GM18951 (cell line): Measurements from ENCODE around the gene PRKCH.

Experiments used
- POLR2A ChIP-seq: IDR thresholded peaks from 4 replicates; pipeline ENCODE4 v1.6.1; 2011; ENCODE audit warnings: mild to moderate bottlenecking; ENCODE audit not compliant: insufficient read length, insufficient read depth; ENCODE audit errors: extremely low read depth
- in situ Hi-C: fragments of 300-500 bp; cut with MboI; formaldehyde crosslinking; loops from one replicate; pipeline ENCODE4 v1.12.0; 2022; ENCODE audit warnings: low sequenced_read_pairs, mixed read lengths, inconsistent platforms; ENCODE audit not compliant: unreplicated experiment

PRKCH gene

DNA sequence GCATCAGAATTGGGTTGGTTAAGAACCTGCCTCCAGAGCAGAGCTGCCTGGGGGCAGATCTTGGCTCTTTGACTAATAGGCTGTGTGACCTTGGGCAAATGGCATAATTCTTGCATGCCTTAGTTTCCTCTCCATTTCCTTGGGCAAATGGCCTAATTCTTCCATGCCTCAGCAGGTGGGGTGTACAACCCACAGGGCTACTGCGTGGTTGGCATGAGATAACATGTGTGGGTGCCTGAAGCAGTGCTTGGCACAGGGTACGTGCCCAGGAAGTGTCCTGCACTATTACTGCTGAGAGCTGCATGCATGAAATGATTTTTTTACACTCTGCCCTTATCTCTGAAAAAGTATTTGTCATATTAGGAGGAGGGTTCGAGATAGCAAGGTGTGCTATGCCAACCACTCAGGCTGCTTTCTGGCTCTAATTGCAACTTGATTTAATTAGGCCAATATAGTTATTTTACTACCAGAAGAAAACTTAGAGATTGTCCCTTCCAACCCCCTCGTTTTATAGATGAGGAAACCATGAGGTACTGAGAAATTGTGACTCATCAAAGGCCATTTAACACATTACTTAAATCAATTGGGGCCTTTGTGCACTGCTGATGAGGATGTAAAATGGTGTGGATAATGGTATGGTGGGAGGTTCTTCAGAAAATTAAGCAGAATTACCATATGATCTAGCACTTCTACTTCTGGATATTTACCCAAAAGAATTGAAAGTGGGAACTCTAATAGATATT lies 212.3 kb downstream of the PRKCH start:
- TF ChIP-seq POLR2A: no peak

DNA sequence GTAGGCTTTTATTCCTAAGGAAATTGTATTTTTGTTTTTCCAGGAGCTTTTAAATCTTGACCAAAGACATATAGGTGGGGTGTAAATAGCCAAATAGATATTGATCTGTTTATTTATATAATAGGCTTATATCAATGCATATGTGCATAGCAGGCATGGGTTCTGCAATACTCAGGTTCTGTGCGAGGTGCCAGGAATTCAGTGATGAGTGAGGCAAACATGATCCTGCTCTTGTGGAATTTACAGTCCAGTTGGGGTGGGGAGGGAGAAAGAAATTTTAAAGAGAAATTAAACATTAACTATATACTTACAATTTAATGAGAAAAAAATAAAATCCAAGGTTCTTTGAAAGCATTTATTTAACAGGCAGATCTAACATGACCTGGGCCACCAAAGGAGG lies 213.7 kb downstream of the PRKCH start:
- in situ Hi-C loops: no loop called here
- TF ChIP-seq POLR2A: no peak

More for the DNA sequence above, 212.3 kb downstream of the PRKCH start:
- in situ Hi-C loops: no loop called here

DNA sequence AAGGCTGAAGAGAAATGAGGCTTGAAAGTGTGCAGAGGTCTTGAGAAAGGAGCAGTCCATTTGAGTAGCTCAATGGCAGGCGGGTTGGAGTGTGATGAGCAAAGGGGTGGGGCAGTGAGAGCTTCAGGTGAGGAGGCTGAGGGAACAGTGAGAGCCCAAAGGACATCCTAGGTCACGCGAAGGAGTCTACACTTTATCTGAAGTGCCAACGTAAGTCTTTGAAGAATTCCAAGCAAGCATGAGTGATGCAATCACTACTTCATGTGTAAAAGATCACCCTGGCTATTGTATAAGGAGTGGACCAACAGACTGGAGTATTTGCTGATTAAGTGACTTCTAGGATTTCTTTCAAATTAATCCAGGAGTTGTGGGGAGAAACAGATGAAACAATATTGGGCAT lies 214.1 kb downstream of the PRKCH start:
- in situ Hi-C loops: no loop called here
- TF ChIP-seq POLR2A: no peak

DNA sequence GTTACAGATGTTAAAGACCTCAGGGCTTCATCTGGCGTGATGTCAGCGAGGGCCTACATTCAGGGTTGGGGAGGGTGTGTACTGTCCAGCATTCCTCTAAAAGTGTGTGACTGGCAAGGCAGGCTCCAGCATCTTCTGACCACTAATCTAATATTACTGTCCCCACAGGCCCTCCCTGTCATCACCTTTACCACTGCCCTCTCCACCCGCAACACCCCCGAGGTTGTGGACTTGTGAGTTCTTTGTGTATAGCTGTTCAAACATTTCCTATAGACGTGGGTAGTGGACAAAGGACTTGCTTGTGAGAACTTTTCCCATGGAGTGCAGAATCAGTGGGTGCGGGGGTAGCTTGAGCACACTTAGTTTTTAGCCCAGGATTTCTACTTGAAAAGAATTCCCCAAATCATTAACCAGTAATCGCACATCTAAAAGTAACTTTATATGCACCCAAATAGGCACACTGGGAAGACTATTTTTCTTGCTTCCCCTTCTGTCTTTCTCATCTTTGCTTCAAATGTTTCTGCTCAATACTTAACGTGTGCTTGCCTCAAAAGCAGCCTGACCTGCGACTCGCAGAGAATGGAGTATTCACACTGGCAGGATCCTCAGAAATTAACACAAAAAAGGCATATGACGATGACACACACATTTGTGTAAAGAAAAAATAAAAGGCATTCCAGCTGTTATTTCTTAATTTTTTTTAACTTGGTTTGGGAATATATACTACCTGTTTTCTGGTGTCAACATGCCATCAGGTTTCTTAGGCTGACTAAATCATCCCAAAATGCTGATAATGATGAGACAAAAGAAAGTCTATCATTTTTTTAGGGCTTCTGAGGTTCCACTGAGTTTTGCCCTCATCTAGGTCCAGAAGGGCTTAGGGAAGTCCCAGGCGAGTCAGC lies 215.5 kb downstream of the PRKCH start:
- in situ Hi-C loops: no loop called here
- TF ChIP-seq POLR2A: no peak

DNA sequence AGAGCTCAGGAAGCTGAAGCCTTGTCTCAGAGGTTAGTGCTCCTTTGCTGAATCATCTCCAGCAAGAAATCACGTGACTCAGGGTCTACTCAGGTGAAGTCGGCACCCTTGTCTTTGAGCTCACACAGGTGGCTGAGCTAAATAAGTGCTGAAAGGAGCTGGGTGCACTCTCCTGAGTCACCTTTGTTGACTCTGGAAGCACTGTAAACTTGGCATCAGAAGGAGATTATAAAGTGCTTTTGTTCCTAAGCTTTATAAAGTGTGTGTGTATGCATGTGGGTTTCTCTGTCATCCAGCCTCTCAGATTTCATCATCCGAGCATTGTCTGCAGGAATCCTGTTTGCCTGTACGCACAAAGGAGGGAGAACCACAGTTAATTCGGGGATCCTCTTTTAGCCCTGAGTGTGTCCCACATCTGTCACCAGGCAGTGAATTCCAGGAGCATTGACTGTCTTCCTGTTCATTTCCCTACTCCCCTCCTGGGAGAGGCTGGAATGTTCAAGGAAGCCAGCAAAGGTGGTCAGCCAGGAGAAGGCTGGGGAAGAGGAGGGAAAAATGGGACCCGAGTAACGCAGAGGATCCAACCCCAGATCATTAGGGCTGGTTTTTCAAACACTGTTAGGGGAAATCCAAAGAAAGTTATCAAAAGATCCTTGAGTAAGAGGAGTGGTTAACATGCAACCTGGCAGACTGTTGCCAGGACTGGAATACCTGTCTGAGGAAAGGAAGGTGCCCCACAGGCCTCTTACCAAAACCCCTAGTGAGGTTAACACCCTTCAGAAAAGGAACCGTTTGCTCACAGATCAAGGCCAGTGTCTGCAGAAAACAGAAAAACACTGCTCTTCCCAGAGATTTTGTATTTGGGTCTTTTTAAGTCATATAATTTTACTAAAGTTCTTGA lies 216.4 kb downstream of the PRKCH start:
- in situ Hi-C loops: no loop called here
- no peak for TF ChIP-seq POLR2A

DNA sequence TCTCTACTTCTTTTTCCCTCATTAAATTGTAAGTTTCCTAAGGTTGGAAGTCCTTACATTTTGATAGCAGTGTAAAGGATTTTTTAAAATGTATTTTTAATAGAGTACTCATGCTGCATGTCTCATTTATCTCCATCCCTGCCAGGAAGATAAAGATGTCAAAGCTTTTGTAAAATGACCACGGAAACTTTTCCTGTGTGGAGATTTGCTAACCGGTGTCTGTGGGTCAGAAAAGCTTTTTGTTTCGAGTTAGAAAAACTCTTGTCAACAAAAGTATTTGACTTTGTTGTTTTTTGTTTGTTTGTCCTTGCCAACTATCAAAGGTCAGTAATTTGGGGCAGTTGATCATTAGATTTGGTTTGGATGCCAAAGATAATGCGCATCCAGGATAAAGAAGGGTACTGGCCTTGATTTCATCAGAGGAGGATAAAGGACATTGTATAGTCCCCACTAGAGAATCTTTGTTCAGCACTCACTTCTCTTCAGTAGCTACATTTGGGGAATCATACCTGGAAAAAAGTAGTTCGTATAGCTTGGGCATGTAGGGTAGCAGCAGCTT lies 217.2 kb downstream of the PRKCH start:
- in situ Hi-C loops: no loop called here

DNA sequence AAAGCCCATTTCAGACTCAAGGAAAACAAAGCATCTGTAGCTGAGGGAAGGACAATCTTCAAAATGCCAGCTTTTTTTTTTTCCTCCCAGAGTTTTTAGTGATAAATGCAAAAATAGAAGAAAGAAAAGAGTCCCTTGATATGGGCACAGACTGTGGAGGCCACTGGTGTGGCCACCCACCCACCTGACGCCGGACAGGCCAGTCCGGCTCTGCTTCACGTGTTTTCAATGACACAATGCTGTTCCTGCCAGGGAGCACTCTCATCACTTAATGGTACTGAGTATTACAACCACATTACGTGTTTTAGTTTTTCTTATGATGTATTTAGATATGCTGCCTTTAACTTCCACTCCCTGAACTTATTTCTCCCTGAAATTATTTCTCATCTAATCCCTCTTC lies 218.3 kb downstream of the PRKCH start:
- TF ChIP-seq POLR2A: no peak
- in situ Hi-C loops: no loop called here

More for the DNA sequence above, 217.2 kb downstream of the PRKCH start:
- TF ChIP-seq POLR2A: no peak

DNA sequence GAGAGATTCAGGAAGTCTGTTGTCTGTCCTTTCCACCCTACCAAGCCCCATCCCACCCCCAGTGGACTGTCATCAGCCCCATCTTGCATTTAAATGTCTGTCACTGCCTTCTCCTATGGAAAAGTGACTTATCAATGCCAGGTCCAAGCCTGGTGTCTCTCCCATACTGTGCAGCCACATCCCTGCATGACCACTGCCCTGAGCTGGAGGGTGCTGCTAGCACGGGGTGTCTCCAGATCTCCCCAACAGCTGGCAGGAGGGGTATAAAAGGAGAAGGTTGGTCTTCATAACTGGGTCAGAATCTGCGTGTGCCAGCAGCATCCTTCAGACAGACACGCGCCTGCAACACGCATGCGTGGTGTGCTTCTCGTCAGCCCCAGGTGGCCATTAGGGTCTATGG lies 219.6 kb downstream of the PRKCH start:
- no peak for TF ChIP-seq POLR2A

DNA sequence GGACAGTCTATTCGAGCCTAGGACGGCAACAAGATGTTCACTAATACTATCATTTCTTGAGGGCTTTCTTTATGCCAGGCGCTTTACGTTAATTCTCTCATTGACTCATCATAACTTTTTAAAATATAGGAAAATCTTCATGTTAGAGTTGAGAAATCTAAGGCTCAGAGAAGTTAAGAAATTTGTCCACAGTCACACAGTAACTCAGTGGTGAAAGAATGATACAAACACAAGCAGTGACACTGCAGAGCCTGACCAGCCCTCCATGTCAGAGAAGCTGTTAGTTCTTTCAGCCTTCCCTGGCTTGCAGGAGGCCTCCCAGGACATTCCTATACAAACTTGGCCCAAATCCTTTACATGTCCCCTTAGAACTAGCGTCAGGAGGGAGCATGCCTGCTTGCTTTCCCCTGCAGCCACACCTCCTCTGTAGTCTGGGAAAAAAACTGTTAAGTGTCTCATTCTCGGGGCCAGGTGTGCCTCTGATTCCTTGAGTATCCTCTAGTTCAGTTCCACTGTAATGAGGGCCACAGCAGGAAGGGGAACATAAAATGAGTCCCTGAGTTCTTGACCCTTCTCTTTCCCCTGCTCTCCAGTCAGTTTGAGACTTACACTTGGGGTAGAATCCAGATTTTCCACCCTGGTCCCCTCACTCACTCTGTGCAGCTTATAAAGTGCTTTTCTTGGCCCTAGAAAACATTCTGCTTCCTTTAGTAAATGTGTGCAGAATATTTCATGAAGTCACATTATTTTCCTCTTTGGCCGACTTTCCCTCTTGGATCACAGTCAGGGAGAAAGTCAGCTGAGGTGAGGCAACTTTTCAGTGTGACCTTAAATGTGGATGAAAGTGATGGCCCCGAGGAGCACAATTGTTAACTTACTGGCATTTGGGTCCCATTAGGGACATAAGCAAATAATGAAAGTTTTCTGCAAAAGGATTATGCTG lies 221.7 kb downstream of the PRKCH start:
- in situ Hi-C loops: no loop called here
- TF ChIP-seq POLR2A: no peak

More for the DNA sequence above, 219.6 kb downstream of the PRKCH start:
- in situ Hi-C loops: no loop called here

DNA sequence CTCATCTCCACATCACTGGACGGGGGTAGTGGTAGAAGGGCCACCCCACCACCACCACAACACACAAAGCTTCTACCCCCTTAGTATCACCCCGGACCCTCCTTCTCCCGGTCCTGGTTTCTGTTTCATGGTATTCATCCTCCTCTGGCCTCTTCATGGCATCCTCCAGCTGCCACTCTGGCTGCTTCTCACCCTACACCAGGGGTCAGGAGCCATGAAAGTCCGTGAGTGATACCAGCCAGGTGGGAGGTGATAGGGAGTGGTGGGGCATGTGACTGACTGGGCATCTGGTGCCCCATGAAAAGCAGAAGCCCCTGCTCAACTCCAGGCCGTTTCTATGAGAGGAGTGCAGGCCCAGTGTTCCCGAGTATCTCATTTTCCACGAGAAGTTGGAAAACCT lies 222.6 kb downstream of the PRKCH start:
- no peak for TF ChIP-seq POLR2A
- in situ Hi-C loops: no loop called here

DNA sequence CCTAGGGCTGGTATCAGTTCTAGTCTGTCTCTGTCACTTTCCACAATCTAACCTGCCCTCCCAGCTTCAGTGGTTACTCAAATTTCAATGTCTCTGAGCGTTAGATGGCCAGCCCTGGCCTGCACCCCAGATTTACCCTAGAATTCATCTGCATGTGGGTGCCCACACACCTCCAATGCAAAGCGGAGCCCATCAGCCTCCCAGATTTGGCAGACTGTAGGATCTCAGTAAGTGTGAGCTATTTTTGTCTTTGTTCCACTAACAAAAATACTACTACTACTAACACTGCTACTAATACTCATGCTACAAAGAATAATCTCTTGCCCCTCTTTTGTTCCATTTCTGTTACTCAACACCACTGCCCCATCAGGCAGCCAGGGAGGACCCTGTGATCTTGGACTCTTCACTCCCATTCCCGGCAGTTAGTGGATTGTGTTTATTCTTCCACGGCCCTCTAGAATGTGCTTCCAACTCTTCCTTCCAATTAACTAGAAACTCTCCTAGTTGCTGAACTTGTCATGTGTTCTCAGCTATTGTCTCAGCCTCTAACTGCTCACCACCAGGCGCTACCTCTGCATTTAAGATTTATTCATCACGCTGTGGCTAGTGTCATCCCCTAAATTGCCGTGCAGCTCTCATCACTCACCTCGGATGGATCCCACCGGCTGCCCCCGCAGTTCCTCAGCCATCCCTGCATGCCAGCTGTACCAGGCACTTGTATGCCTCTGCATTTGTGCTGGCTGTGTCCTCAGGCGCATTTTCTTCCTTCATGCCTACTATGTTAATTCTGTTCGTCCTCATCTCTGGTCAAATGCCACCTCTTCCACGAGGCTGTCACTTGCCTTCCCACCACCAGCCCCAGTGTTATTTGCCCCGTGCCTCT lies 223.3 kb downstream of the PRKCH start:
- in situ Hi-C loops: no loop called here
- no peak for TF ChIP-seq POLR2A
